EH (cell line): ENCODE data around the gene ACBD4.

ENCODE experiments used
- DNase-seq: peaks from one replicate; pipeline ENCODE4 v3.0.0-alpha.2; 2015; ENCODE audit warnings: low read depth

Gene ACBD4

GRCh38 chr17:45135192-45135977, at the start of gene ACBD4:
Gene ACBD4, plus strand, starts transcription at chr17:45135687. Its CDS starts 458 bp downstream, at chr17:45136145.
- peak; percentile 97 for DNase-seq

- DNase-seq: no peak
Observed at GRCh38 chr17:45086391-45086790, 49.1 kb upstream of the ACBD4 start.

GRCh38 chr17:45086865-45087503, 48.5 kb upstream of the ACBD4 start:
- no peak for DNase-seq

GRCh38 chr17:45087504-45087975, 47.9 kb upstream of the ACBD4 start:
- DNase-seq: peak; percentile 72

- DNase-seq: no peak
Observed at GRCh38 chr17:45087978-45088377, 47.5 kb upstream of the ACBD4 start.

GRCh38 chr17:45088741-45089140, 46.7 kb upstream of the ACBD4 start:
- DNase-seq: no peak

- peak; percentile 82 for DNase-seq
Observed at GRCh38 chr17:45090711-45091110, 44.8 kb upstream of the ACBD4 start.

- DNase-seq: peak; percentile 48
Observed at GRCh38 chr17:45091778-45092425, 43.6 kb upstream of the ACBD4 start.

- peak; percentile 100 for DNase-seq
Observed at GRCh38 chr17:45092911-45093430, 42.5 kb upstream of the ACBD4 start.

GRCh38 chr17:45093444-45094110, 41.9 kb upstream of the ACBD4 start:
- DNase-seq: no peak

GRCh38 chr17:45096141-45096540, 39.3 kb upstream of the ACBD4 start:
- peak; percentile 62 for DNase-seq

GRCh38 chr17:45096926-45097325, 38.6 kb upstream of the ACBD4 start:
- no peak for DNase-seq

GRCh38 chr17:45098081-45098868, 37.2 kb upstream of the ACBD4 start:
- DNase-seq: no peak

- DNase-seq: peak; percentile 77
Observed at GRCh38 chr17:45098869-45099616, 36.4 kb upstream of the ACBD4 start.

GRCh38 chr17:45101546-45101882, 34.0 kb upstream of the ACBD4 start:
- DNase-seq: no peak

- DNase-seq: peak; percentile 54
Observed at GRCh38 chr17:45101883-45102811, 33.3 kb upstream of the ACBD4 start.

GRCh38 chr17:45102856-45103255, 32.6 kb upstream of the ACBD4 start:
- no peak for DNase-seq

- DNase-seq: no peak
Observed at GRCh38 chr17:45103269-45103795, 32.2 kb upstream of the ACBD4 start.

- no peak for DNase-seq
Observed at GRCh38 chr17:45104029-45104428, 31.5 kb upstream of the ACBD4 start.
